Esophagus muscularis mucosa (tissue), 4 donors: ENCODE results near the gene SEPSECS.

Experiments
- EP300 ChIP-seq: sonication (generic); formaldehyde crosslinking; IDR thresholded peaks from one replicate; pipeline ENCODE4 v1.6.1; 2017; ENCODE audit warnings: antibody characterized with exemption
- POLR2A ChIP-seq: fragments of 450-650 bp; IDR thresholded peaks from one replicate; pipeline ENCODE4 v1.6.1; 2017; ENCODE audit warnings: antibody characterized with exemption, moderate library complexity, mild to moderate bottlenecking, low read depth
- POLR2AphosphoS5 ChIP-seq, 2 donors: sonication (generic); formaldehyde crosslinking; IDR thresholded peaks; one replicate each; pipeline ENCODE4 v1.6.1; 2017; ENCODE audit warnings: antibody characterized with exemption in 2 of 2
- TF ChIP-seq, protein P1 (sequence below), 3 experiments: fragments of 200-600 bp in 2 of 3; fragments of 450-650 bp in 1 of 3; sonication (generic) in 2 of 3; IDR thresholded peaks; one replicate each; pipeline ENCODE4 v1.5.1; 2017 to 2019; ENCODE audit warnings: antibody characterized with exemption in 3 of 3, mild to moderate bottlenecking in 2 of 3, moderate library complexity in 1 of 3

DNA sequence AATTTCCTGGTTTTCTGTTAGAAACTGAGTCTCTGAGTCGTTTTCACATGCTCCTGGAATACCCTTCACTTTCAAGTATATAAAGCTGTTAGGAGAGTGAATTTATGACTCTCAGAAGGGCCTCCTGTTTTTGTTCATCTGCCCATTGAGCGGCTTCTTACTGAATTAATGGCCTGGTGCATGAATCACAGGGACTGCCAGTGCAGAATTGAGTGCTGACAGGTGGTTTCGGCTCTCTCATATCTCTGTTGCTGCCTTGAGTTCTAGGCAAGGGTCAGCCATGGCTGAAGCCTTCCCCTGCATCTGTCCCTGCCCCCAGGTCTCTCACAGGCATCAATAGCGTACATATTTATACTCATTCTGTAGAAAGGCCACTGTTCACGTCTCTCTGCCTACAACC lies 22.7 kb upstream of the SEPSECS start:
- TF ChIP-seq, protein P1, sequence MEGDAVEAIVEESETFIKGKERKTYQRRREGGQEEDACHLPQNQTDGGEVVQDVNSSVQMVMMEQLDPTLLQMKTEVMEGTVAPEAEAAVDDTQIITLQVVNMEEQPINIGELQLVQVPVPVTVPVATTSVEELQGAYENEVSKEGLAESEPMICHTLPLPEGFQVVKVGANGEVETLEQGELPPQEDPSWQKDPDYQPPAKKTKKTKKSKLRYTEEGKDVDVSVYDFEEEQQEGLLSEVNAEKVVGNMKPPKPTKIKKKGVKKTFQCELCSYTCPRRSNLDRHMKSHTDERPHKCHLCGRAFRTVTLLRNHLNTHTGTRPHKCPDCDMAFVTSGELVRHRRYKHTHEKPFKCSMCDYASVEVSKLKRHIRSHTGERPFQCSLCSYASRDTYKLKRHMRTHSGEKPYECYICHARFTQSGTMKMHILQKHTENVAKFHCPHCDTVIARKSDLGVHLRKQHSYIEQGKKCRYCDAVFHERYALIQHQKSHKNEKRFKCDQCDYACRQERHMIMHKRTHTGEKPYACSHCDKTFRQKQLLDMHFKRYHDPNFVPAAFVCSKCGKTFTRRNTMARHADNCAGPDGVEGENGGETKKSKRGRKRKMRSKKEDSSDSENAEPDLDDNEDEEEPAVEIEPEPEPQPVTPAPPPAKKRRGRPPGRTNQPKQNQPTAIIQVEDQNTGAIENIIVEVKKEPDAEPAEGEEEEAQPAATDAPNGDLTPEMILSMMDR (IDR thresholded peaks at IDR 0.05), result no peak
- TF ChIP-seq EP300 (no peak), POLR2AphosphoS5 (IDR thresholded peaks at IDR 0.05) (no peak), POLR2A (no peak)
